ENCODE results near the gene PGAP3.

Gene PGAP3

GRCh38 chr17:39694593-39694992, 6.7 kb upstream of the PGAP3 start:
- DNase-seq: no peak

- no peak for DNase-seq
These were observed 1.1 kb upstream of the PGAP3 start for GRCh38 chr17:39688945-39689344.

- DNase-seq: no peak
These were observed 598 bp upstream of the PGAP3 start for GRCh38 chr17:39688475-39688835.

- no peak for DNase-seq
These were observed 734 bp downstream of the PGAP3 start for GRCh38 chr17:39687101-39687545.

GRCh38 chr17:39684369-39685192, 3.3 kb downstream of the PGAP3 start:
- no peak for DNase-seq

GRCh38 chr17:39683295-39683939, 4.4 kb downstream of the PGAP3 start:
- DNase-seq: no peak

GRCh38 chr17:39679521-39680192, 8.2 kb downstream of the PGAP3 start:
- DNase-seq: no peak

GRCh38 chr17:39678340-39679116, 9.3 kb downstream of the PGAP3 start:
- DNase-seq: no peak

- peak; percentile 71 for DNase-seq
These were observed 10.1 kb downstream of the PGAP3 start for GRCh38 chr17:39677542-39678339.

GRCh38 chr17:39677072-39677471, 10.8 kb downstream of the PGAP3 start:
- no peak for DNase-seq

- DNase-seq: peak; percentile 41
These were observed 11.5 kb downstream of the PGAP3 start for GRCh38 chr17:39676198-39676819.

- DNase-seq: no peak
These were observed 12.3 kb downstream of the PGAP3 start for GRCh38 chr17:39675390-39676082.

- no peak for DNase-seq
These were observed 13.0 kb downstream of the PGAP3 start for GRCh38 chr17:39674702-39675389.

GRCh38 chr17:39674179-39674578, 13.7 kb downstream of the PGAP3 start:
- DNase-seq: no peak

GRCh38 chr17:39673335-39674081, 14.3 kb downstream of the PGAP3 start:
- DNase-seq: no peak

- no peak for DNase-seq
These were observed 15.1 kb downstream of the PGAP3 start for GRCh38 chr17:39672522-39673334.

GRCh38 chr17:39671651-39672521, 16.0 kb downstream of the PGAP3 start:
- DNase-seq: no peak

GRCh38 chr17:39670746-39671145, 17.1 kb downstream of the PGAP3 start:
- no peak for DNase-seq

Measured in midbrain (tissue), 1 donor.